Vagina (tissue), 2 donors: ENCODE results near the gene CDH13. TPM values are rescaled to one million over a fixed set of nuclear protein-coding genes. Genes with fewer than 3 reads are reported as not detected.
A peak's percentile ranks its signal among the peaks of the same experiment; 100 is the strongest.

Experiments used
- DNase-seq, 2 donors: peaks; one replicate each; pipeline ENCODE4 v3.0.0-alpha.2; 2017; ENCODE audit errors: extremely low spot score in 2 of 2
- H3K27ac ChIP-seq: fragments of 200-600 bp; sonication (generic); one replicate; pipeline ENCODE4 v1.5.1; 2019
- H3K27me3 ChIP-seq: fragments of 200-600 bp; sonication (generic); one replicate; pipeline ENCODE4 v1.5.1; 2019
- H3K36me3 ChIP-seq, 2 donors: fragments of 200-600 bp; sonication (generic); one replicate each; pipeline ENCODE4 v1.5.1; 2017 to 2019
- H3K4me1 ChIP-seq: fragments of 200-600 bp; sonication (generic); one replicate; pipeline ENCODE4 v1.5.1; 2019
- H3K4me3 ChIP-seq, 2 donors: fragments of 200-600 bp; sonication (generic); 1 replicate in 1 of 2; 2 replicates in 1 of 2; pipeline ENCODE4 v1.5.1; 2016 to 2019
- H3K9me3 ChIP-seq: fragments of 200-600 bp; sonication (generic); one replicate; pipeline ENCODE4 v1.5.1; 2019
- CTCF ChIP-seq, 3 experiments: fragments of 450-650 bp in 2 of 3; fragments of 200-600 bp in 1 of 3; sonication (generic) in 1 of 3; IDR thresholded peaks; one replicate each; pipeline ENCODE4 v1.5.1; 2017 to 2019; ENCODE audit warnings: antibody characterized with exemption in 3 of 3, mild to moderate bottlenecking in 2 of 3, moderate library complexity in 2 of 3
- POLR2A ChIP-seq, 2 donors: fragments of 450-650 bp; IDR thresholded peaks; one replicate each; pipeline ENCODE4 v1.6.1; 2017; ENCODE audit warnings: antibody characterized with exemption in 2 of 2, mild to moderate bottlenecking in 2 of 2, moderate library complexity in 2 of 2
- POLR2AphosphoS5 ChIP-seq, 2 donors: sonication (generic); formaldehyde crosslinking; IDR thresholded peaks; one replicate each; pipeline ENCODE4 v1.9.0; 2017; ENCODE audit warnings: antibody characterized with exemption in 2 of 2, mild to moderate bottlenecking in 2 of 2, low read depth in 1 of 2; ENCODE audit not compliant: insufficient read depth in 1 of 2
- intact Hi-C: fragments of 100-400 bp; cut with DNase I; formaldehyde crosslinking; loops from one replicate; pipeline ENCODE4 v1.15.1; 2023
- total RNA-seq: library from RNA; depleted of rRNA; stranded (reverse); fragments of >200 nt; gene quantifications from one replicate; pipeline ENCODE4 v1.2.3, GENCODE V29; 2016

Gene CDH13
- total RNA-seq, 1 donor from 2014 or later: 123 TPM

GRCh38 chr16:83470416-83470815 lies 843.6 kb downstream of the CDH13 start:
- no peak overlapping the region for H3K4me3 ChIP-seq
- H3K36me3 ChIP-seq: no peaks in the 10 kb centered on the region
- DNase-seq: no peak
- H3K4me1 ChIP-seq: no peaks in the 10 kb centered on the region
- H3K27ac ChIP-seq: no peak overlapping the region
- TF ChIP-seq POLR2AphosphoS5 (IDR thresholded peaks at IDR 0.05; ENCODE audit: insufficient read depth in 1 of 2, low read depth in 1 of 2) (no peak), POLR2A (IDR thresholded peaks at IDR 0.05) (no peak), CTCF (IDR thresholded peaks at IDR 0.05) (no peak)
- intact Hi-C loops: no loop called here
- no peaks in the 10 kb centered on the region for H3K27me3 ChIP-seq
- no peaks in the 10 kb centered on the region for H3K9me3 ChIP-seq

- Histone ChIP-seq H3K9me3 (no peaks in the 10 kb centered on the region), H3K27me3 (no peaks in the 10 kb centered on the region), H3K4me3 (no peak overlapping the region), H3K36me3 (no peaks in the 10 kb centered on the region), H3K4me1 (no peaks in the 10 kb centered on the region), H3K27ac (no peak overlapping the region)
- no peak for DNase-seq
- intact Hi-C loops: no loop called here
- no peak for TF ChIP-seq CTCF (IDR thresholded peaks at IDR 0.05)
- no peak for TF ChIP-seq POLR2A (IDR thresholded peaks at IDR 0.05)
- no peak for TF ChIP-seq POLR2AphosphoS5 (IDR thresholded peaks at IDR 0.05; ENCODE audit: insufficient read depth in 1 of 2, low read depth in 1 of 2)
These were observed 846.2 kb downstream of the CDH13 start for GRCh38 chr16:83472776-83473501.

- Histone ChIP-seq H3K4me1 (no peaks in the 10 kb centered on the region), H3K27me3 (no peaks in the 10 kb centered on the region), H3K27ac (no peak overlapping the region), H3K36me3 (no peaks in the 10 kb centered on the region), H3K9me3 (no peaks in the 10 kb centered on the region), H3K4me3 (no peak overlapping the region)
- intact Hi-C loops: no loop called here
- DNase-seq: no peak
- TF ChIP-seq POLR2AphosphoS5 (IDR thresholded peaks at IDR 0.05; ENCODE audit: insufficient read depth in 1 of 2, low read depth in 1 of 2) (no peak), POLR2A (IDR thresholded peaks at IDR 0.05) (no peak), CTCF (IDR thresholded peaks at IDR 0.05) (no peak)
These were observed 847.3 kb downstream of the CDH13 start for GRCh38 chr16:83473926-83474650.

- intact Hi-C loops: no loop called here
- DNase-seq: peak in 1 of 2 donors; percentile 67
- Histone ChIP-seq H3K4me3 (no peak overlapping the region), H3K27ac (no peak overlapping the region), H3K27me3 (no peaks in the 10 kb centered on the region), H3K36me3 (no peaks in the 10 kb centered on the region), H3K9me3 (no peaks in the 10 kb centered on the region), H3K4me1 (no peaks in the 10 kb centered on the region)
- TF ChIP-seq POLR2AphosphoS5 (IDR thresholded peaks at IDR 0.05; ENCODE audit: insufficient read depth in 1 of 2, low read depth in 1 of 2): no peak
- TF ChIP-seq CTCF (IDR thresholded peaks at IDR 0.05): no peak
- no peak for TF ChIP-seq POLR2A (IDR thresholded peaks at IDR 0.05)
These were observed 848.3 kb downstream of the CDH13 start for GRCh38 chr16:83475108-83475507.

- intact Hi-C loops: no loop called here
- H3K36me3 ChIP-seq: no peaks in the 10 kb centered on the region
- TF ChIP-seq POLR2A (IDR thresholded peaks at IDR 0.05): no peak
- no peak for TF ChIP-seq POLR2AphosphoS5 (IDR thresholded peaks at IDR 0.05; ENCODE audit: insufficient read depth in 1 of 2, low read depth in 1 of 2)
- TF ChIP-seq CTCF (IDR thresholded peaks at IDR 0.05): no peak
- no peaks in the 10 kb centered on the region for H3K27me3 ChIP-seq
- H3K4me3 ChIP-seq: no peak overlapping the region
- no peaks in the 10 kb centered on the region for H3K4me1 ChIP-seq
- H3K27ac ChIP-seq: no peak overlapping the region
- no peak for DNase-seq
- no peaks in the 10 kb centered on the region for H3K9me3 ChIP-seq
These were observed 854.8 kb downstream of the CDH13 start for GRCh38 chr16:83481589-83481988.
